Fibroblast of pulmonary artery (primary cell): ENCODE data around the gene RNF207.
"Not testable (repeated sequence)": the region's sequence is repeated elsewhere in the genome, so short reads cannot be mapped to it uniquely, and the experiment has no call there.

Source experiments
- DNase-seq: peaks from one replicate; pipeline ENCODE4 v3.0.0-alpha.2; 2010; ENCODE audit warnings: low read depth
- H3K4me3 ChIP-seq: replicated peaks from 2 replicates; pipeline ENCODE4 v1.5.1; 2011; ENCODE audit warnings: low read depth, mild to moderate bottlenecking, control low read depth, low read length, moderate library complexity
- CTCF ChIP-seq: IDR thresholded peaks from 2 replicates; pipeline ENCODE4 v1.5.1; 2011; ENCODE audit warnings: mild to moderate bottlenecking, control low read depth, low read length, inconsistent platforms; ENCODE audit errors: missing control alignments

The RNF207 gene

GRCh38 chr1:6209661-6210580, 4.0 kb downstream of the RNF207 start:
- peak; percentile 12 for TF ChIP-seq CTCF
- no peak for DNase-seq
- H3K4me3 ChIP-seq = no peak overlapping the region

- no peak for DNase-seq
- no peak for TF ChIP-seq CTCF
- no peak overlapping the region for H3K4me3 ChIP-seq
These were observed 4.9 kb downstream of the RNF207 start for GRCh38 chr1:6210591-6211355.

DNA sequence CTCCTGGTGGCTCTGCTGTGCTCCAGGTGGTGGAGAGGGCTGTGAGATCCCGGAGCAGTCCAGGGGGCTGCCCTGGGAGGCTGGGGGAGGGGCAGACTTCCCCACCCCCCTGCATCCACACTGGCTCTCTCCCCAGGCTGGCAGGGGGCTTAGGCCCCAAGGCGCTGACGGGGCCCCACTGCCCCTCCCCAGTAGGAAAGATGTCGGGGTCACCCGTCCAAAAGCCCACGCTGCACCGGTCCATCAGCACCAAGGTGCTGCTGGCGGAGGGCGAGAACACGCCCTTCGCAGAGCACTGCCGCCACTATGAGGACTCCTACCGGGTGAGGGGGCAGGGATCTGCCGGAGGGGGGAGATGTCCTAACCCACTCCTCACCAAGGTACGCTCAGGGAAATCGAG, 5.8 kb downstream of the RNF207 start:
- H3K4me3 ChIP-seq = no peak overlapping the region
- no peak for DNase-seq
- no peak for TF ChIP-seq CTCF

- no peak for DNase-seq
- H3K4me3 ChIP-seq = no peak overlapping the region
- no peak for TF ChIP-seq CTCF
These were observed 6.5 kb downstream of the RNF207 start for GRCh38 chr1:6212193-6212959.

- H3K4me3 ChIP-seq = no peak overlapping the region
- TF ChIP-seq CTCF = no peak
- DNase-seq = no peak
These were observed 12.7 kb downstream of the RNF207 start for GRCh38 chr1:6218375-6219164.

DNA sequence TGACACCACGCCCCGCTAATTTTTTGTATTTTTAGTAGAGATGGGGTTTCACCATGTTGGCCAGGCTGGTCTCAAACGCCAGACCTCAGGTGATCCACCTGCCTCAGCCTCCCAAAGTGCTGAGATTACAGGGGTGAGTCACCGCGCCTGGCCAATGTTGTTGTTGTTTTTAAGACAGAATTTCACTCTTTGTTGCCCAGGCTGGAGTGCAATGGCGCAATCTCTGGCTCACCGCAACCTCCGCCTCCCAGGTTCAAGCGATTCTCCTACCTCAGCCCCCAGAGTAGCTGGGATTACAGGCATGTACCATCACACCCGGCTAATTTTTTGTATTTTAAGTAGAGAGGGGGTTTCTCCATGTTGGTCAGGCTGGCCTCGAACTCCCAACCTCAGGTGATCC, 13.7 kb downstream of the RNF207 start:
- DNase-seq, H3K4me3 ChIP-seq: not testable (repeated sequence)
